Progenitor cell of endocrine pancreas (in vitro differentiated cells): ENCODE measurements around the gene OR1L1. TPM values are rescaled to one million over a fixed set of nuclear protein-coding genes. Genes with fewer than 3 reads are reported as not detected.

Source experiments
- DNase-seq: peaks from one replicate; pipeline ENCODE4 v3.0.0; 2021; ENCODE audit warnings: low spot score; ENCODE audit not compliant: unreplicated experiment
- H3K27ac Mint-ChIP-seq: 2 replicates; pipeline ENCODE4 v1.8.0; 2021; ENCODE audit warnings: mild to moderate bottlenecking, moderate library complexity, mixed read lengths
- H3K27me3 Mint-ChIP-seq: 2 replicates; pipeline ENCODE4 v1.8.0; 2021; ENCODE audit warnings: mixed read lengths
- H3K36me3 Mint-ChIP-seq: 2 replicates; pipeline ENCODE4 v1.8.0; 2022; ENCODE audit warnings: mixed read lengths; ENCODE audit not compliant: insufficient read depth
- H3K4me1 Mint-ChIP-seq: 2 replicates; pipeline ENCODE4 v1.8.0; 2021; ENCODE audit warnings: low read depth, mixed read lengths
- H3K4me3 Mint-ChIP-seq: 2 replicates; pipeline ENCODE4 v1.8.0; 2021; ENCODE audit warnings: low read depth, mild to moderate bottlenecking, moderate library complexity, mixed read lengths
- H3K9me3 Mint-ChIP-seq: 2 replicates; pipeline ENCODE4 v1.8.0; 2021; ENCODE audit warnings: low read depth, mixed read lengths
- CTCF ChIP-seq: fragments of 200-600 bp; sonication (generic); IDR thresholded peaks from one replicate; pipeline ENCODE4 v1.5.0; 2021; ENCODE audit warnings: antibody characterized with exemption, mild to moderate bottlenecking; ENCODE audit not compliant: unreplicated experiment
- long read RNA-seq: library from polyadenylated mRNA; unstranded; transcript quantifications from one replicate; pipeline ENCODE4 v2.0.0, GENCODE V29; 2020
- total RNA-seq: library from RNA; stranded (reverse); gene quantifications from 2 replicates; pipeline ENCODE4 v1.2.1, GENCODE V29; 2021

OR1L1 gene
- total RNA-seq: not detected in 2 replicates
- long read RNA-seq: 0 reads

- no peak within 1 kb of the TSS for H3K27ac Mint-ChIP-seq
- no peak for TF ChIP-seq CTCF
- H3K27me3 Mint-ChIP-seq: no peaks in the 10 kb centered on the region
- H3K4me1 Mint-ChIP-seq: no peaks in the 10 kb centered on the region
- no peak within 1 kb of the TSS for H3K4me3 Mint-ChIP-seq
- no peak for DNase-seq
- H3K9me3 Mint-ChIP-seq: peaks cover 67% of the 10 kb centered on the region
- no peaks in the 10 kb centered on the region for H3K36me3 Mint-ChIP-seq
These were observed at the start of gene OR1L1 for GRCh38 chr9:122661416-122661815. TSS of gene OR1L1 (plus strand) at chr9:122661716. CDS start at chr9:122661716, 0 bp downstream.

- H3K4me3 Mint-ChIP-seq: no peak within 1 kb of the TSS
- DNase-seq: no peak
- peaks cover 49% of the 10 kb centered on the region for H3K9me3 Mint-ChIP-seq
- no peak for TF ChIP-seq CTCF
- no peak within 1 kb of the TSS for H3K27ac Mint-ChIP-seq
- H3K36me3 Mint-ChIP-seq: no peaks in the 10 kb centered on the region
- H3K27me3 Mint-ChIP-seq: no peaks in the 10 kb centered on the region
- H3K4me1 Mint-ChIP-seq: no peaks in the 10 kb centered on the region
These were observed 47.2 kb upstream of the OR1L1 start, which contains the start of gene OR1Q1 for GRCh38 chr9:122614362-122614761. TSS of gene OR1Q1 (plus strand) at chr9:122614738. CDS start at chr9:122614738, 0 bp downstream.

GRCh38 chr9:122619996-122620395 lies 41.5 kb upstream of the OR1L1 start:
- H3K36me3 Mint-ChIP-seq: no peaks in the 10 kb centered on the region
- H3K9me3 Mint-ChIP-seq: peaks cover 61% of the 10 kb centered on the region
- no peaks in the 10 kb centered on the region for H3K4me1 Mint-ChIP-seq
- no peak overlapping the region for H3K4me3 Mint-ChIP-seq
- no peak for DNase-seq
- H3K27ac Mint-ChIP-seq: no peak overlapping the region
- no peak for TF ChIP-seq CTCF
- no peaks in the 10 kb centered on the region for H3K27me3 Mint-ChIP-seq

GRCh38 chr9:122642226-122642625 lies 19.3 kb upstream of the OR1L1 start:
- H3K9me3 Mint-ChIP-seq: peaks cover 70% of the 10 kb centered on the region
- H3K27ac Mint-ChIP-seq: no peak overlapping the region
- H3K36me3 Mint-ChIP-seq: peaks cover 4% of the 10 kb centered on the region
- H3K27me3 Mint-ChIP-seq: no peaks in the 10 kb centered on the region
- H3K4me3 Mint-ChIP-seq: no peak overlapping the region
- no peak for TF ChIP-seq CTCF
- no peak for DNase-seq
- no peaks in the 10 kb centered on the region for H3K4me1 Mint-ChIP-seq

GRCh38 chr9:122656378-122656777 lies 5.1 kb upstream of the OR1L1 start:
- Mint-ChIP-seq H3K4me3 (no peak overlapping the region), H3K27ac (no peak overlapping the region), H3K27me3 (no peaks in the 10 kb centered on the region), H3K36me3 (no peaks in the 10 kb centered on the region), H3K9me3 (peaks cover 47% of the 10 kb centered on the region), H3K4me1 (no peaks in the 10 kb centered on the region)
- DNase-seq: no peak
- no peak for TF ChIP-seq CTCF
